Cerebellar nuclear complex (tissue), 1 donor: ENCODE results near the gene TMBIM1.

ENCODE experiments used
- DNase-seq, 2 experiments: peaks; one replicate each; lab custom pipeline; 2025; lab: John Stamatoyannopoulos, UW

TMBIM1 gene, protein sequence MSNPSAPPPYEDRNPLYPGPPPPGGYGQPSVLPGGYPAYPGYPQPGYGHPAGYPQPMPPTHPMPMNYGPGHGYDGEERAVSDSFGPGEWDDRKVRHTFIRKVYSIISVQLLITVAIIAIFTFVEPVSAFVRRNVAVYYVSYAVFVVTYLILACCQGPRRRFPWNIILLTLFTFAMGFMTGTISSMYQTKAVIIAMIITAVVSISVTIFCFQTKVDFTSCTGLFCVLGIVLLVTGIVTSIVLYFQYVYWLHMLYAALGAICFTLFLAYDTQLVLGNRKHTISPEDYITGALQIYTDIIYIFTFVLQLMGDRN

DNA sequence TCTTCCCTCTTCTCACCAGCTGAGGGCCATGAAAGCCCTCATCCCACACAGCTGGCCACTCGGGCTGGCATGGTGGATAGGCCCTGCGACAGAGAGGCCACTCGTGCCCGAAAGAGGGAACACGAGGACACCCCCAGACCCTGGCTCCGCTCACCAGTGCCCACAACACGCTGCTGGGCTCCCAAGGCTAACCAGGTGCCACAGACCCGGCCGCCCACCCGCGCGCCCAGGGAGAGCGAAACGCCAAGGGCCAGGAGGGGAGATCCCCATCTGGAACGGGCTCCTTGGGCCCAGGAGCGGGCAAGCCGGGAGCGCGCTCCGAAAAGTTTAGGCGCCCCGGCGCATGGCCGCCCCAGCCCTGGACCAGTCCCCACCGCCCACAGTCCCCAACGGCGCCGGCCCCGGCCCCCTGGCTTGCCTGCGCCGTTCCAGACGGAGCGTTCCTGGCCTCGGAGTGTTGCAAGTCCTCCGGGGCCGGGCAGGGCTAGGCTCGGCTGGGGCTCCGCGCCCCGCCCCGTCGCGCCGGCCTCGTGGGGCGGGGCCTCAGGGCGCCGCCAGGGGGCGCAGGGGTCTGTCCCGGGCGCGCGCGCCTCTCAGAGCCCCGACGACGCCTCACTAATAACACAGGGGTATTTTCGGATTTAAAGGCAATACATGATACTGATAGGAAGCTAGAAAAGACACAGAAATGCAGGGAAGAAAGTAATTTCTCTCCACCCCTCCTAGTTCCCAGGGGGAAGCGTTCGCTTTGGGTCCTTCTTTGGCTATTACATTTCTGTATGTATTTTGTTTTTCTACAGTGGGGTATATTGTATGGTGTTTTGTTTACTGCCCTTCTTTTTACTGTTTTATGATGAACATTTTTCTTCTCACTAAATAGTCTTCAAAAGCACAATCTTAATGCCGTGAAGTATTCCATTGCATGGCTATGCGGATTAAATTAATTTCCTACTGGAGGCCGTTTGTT lies at the start of gene TMBIM1:
TSS of gene TMBIM1 (minus strand) at position 456 of the 967 bp plus-strand sequence. CDS start 10,362 bp downstream, outside the sequence.
- no peak for DNase-seq

DNA sequence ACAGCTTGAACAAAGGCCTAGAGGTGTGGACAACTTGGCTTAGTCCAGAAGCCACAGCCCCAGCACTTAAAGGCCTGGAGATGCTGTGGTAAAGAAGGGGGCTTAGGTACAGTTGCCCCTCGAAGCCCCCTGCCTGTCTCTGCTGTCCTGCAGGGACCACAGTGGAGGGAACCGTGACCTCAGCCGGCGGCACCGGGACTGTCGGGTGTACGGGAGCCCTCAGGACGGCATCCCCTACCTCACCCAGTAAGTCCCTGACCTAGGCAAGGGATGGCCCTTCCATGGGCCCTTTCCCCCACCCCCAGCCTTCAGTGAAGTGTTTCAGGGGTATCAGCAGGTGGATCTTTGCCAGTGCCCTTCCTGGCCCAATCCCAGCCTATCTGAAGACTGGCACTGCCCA lies 49.1 kb upstream of the TMBIM1 start:
- no peak for DNase-seq

DNA sequence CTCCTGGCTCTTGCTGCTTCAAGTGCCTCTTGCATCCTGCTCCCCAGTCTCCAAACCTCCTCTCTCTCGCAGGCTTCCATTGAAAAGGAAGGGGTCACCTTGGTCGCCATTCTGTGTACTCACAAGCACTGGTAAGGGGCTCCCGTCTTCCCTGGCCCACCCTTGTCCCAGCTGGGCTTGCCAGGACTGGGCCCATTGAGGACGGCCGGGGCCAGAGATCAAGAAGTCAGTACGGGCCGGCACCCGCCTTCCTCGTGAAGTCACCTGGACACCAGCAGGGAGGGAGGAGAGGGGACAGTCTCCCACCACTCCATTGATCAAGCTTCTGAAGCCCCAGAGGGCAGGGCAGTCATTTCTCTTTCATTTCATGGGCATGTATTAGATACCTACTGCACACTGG lies 48.4 kb upstream of the TMBIM1 start:
- DNase-seq = no peak

DNA sequence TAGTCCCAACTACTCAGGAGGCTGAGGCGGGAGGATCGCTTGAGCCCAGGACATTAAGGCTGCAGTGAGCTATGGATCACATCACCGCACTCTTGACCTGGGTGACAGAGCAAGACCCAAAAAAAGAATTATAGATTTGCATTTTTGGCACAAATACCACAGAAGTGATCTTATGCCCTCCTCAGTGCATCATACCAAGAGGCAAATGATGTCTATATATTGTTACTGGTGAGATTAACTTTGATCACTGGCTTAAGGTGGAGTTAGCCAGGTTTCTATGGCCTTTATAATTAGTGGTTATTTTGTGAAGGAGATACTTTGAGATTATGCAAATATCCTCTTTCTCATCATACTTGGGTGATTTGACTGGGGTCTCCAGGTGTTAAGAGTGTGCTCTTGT lies 42.2 kb upstream of the TMBIM1 start:
- DNase-seq = no peak

DNA sequence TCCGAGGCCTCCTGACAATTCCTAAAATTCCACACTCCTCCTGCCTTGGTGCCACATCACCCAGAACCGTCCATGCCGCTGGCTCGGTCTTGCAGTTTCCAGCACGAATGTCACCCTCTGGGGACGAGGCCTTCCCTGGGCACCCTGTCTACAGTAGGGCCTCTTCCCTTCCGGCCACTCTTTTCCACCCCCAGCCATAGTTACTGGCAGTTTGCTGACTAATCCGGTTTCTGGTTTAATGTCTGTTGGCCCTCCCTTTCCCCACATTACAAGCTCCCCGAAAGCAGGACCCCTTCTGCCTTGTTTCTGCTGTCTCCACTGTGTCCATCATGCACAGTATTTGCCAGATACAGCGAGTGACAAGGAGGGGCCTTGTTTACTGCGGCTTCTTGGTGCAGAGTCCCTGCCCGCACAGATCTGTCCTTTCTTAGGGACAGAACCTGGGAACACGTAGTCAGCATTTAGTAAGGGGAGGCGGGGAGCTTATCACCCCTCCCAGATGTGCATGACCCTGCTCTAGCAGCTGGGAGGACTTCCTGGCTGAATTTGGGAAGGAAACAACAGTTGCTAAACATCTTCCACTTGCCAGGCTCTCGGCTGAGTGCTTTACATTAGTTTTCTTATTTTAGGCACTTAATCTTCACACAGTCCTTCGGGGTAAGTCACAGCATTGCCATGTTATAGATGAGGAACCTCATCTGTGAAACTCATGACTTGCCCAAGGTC lies 40.8 kb upstream of the TMBIM1 start:
- no peak for DNase-seq

DNA sequence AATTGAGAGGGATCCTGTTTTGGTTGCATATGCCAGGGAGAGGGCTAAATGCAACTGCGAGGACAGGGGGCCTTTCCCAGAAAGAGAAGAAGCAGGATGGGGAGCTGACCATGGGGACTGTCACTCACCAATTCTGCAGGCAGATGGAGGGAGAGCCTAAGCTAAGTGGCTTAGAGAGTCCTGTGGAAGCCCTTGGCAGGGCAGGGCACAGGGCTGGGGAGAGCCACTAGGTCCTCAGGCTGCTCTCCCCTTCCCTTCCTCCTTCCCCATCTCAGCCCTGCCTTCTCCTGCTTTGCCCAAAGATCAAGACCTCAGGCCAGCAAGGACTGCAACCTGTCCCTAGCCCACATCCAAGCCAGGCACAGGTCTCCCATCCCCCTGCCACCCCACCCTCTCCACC lies 40.0 kb upstream of the TMBIM1 start:
- no peak for DNase-seq

DNA sequence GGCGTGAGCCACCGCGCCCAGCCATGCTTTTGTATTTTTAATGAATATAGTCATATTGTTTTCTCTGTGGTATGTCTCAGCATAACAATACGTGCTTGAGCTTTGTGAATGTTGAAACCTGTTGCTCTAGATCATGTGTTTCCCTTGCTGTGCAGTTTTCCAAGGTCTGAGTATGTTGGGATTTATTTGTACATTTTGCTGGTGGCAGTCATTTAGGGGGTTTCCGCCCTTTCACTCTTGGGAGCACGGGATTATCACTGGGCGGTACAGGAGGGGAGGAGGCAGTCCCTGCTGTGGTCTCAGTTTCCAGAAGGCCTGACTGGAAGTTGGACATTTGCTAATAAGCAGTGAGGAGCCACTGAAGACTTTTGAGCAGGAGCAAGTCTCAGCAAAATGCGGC lies 39.4 kb upstream of the TMBIM1 start:
- no peak for DNase-seq

DNA sequence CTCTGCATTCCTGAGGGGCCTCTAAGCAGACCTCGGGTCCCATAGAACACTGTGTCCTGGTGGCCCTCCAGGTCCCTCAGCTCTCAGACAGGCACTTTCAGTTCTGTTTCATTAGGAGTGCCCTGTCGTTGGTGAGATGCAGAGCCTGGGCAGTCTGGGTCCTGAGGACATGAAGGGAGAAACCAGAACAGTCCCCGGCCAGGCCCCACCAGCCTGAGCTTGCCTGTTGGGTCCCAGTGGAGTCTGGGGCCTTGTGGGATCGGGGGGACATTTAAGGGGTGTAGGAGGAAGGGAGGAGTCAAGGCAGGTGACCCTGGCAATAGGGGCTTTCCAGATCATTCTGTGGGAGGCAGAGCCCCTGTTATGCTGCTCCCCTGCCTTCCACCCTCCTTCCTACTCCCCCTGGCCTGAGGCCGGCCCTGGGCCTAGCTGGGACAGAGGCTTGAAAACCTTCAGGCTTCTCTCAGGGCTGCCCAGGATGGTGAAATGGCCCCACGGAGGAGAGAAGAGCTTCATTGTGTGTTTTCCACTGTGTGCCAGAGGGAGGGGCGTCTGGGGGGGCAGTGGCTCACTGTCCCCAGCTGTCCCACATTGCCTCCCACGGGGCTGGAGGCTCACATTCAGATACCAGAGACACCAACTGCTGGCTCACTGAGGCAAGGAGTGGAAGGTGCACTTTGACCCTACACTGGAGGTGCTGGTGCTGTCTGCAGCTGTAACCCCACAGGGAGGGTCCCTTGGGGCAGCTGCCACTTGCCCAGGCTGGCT lies 37.7 kb upstream of the TMBIM1 start:
- DNase-seq = no peak

DNA sequence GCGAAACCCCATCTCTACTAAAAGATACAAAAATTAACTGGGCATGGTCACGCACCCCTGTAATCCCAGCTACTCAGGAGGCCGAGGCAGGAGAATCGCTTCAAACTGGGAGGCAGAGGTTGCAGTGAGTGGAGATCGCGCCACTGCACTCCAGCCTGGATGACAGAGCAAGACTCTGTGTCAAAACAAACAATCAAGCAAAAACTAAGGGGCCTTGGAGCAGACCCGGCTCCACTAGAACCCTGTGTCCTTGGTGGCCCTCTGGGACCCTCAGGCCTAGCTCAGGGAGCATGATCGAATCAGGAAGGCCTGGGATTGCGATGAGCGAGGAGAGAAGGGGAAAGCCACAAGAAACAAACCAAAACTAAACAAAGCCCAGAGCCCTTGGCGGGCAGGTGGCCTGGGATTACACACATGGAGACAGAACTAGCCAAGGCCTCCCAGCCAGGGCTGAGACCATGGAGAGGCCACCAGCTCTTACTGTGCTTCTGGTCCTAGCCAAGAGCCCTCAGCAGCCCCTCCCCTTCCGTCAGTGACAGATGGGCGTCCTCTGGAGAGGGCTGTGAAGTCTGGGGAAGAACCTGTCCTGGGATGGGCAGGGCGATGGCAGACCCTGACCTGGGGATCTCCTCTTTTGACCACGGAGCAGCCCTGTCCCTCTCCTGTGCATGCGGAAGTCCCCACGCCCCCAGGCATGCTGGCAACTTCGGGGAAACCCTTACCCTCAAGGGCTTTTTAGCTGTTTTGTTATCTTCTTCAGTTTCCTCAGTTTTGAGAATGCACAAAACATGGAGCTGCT lies 36.9 kb upstream of the TMBIM1 start:
- no peak for DNase-seq

DNA sequence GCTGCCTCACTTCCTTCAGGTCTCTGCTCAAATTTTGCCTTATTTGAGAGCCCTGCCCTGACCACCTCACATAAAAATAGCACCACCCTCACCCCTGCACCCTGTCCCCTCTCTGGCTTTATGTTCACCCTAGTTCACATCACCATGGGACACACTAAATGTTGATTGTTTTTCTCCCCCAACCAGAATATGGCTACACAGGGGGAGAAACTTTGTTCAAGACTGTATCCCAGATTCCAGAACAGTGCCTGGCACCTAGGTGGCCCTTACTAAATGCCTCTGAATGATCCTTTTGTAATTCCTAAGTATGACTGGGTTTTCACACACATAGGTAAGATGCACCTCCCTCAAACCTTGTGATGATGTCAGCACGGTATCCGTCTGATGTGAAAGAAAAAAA lies 36.0 kb upstream of the TMBIM1 start:
- no peak for DNase-seq

DNA sequence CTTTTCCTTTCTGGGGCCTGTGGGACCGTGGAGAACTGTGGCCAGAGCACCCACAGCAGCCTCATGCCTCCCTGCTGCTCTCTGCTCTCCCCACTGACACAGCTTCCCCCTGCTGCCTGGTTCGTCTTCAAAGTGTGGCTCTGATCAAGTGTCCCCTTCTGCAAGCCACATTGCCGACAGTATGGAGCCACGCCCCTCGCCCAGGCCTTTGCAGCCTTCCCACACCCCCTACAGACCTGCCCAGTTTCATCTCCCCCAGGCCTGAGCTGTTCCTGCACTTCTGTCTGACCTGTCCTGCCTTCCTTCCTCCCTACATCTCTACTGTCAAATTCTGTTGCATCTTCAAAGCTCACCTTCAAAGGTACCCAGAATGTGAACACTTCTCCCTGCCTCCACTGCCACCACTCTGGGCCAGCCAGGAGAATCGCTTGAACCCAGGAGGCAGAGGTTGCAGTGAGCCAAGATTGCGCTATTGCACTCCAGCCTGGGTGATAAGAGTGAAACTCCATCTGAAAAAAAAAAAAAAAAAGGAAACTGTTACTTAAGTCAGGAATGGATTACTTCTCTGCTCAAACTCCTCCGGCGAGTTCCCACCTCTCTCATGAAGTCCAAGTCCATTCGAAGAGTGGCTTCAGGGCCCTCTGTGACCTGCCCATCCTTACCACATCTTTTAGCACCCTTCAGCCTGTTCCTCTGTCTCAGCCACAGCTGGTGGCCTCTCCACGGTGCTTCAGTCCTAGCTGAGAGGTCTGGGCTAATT lies 35.3 kb upstream of the TMBIM1 start:
- DNase-seq = no peak

DNA sequence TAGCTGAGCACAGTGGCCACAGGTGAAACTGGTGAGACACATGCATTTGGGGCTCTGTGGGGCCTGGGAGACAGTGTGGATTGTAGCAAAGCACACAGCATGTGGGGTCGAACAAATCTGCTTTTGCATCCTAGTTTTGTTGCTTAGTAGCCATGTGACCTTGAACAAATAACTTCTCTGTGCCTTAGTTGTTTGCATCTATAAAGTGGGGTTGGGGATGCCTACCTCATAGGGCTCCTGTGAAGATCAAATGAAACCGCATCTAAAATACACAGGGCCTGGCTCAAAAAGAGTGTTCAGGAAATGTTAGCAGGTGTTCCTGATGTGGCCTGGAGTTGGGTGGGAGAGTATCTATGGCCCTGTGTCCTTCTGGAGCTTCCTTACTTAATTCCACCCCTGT lies 34.0 kb upstream of the TMBIM1 start:
- DNase-seq = no peak

DNA sequence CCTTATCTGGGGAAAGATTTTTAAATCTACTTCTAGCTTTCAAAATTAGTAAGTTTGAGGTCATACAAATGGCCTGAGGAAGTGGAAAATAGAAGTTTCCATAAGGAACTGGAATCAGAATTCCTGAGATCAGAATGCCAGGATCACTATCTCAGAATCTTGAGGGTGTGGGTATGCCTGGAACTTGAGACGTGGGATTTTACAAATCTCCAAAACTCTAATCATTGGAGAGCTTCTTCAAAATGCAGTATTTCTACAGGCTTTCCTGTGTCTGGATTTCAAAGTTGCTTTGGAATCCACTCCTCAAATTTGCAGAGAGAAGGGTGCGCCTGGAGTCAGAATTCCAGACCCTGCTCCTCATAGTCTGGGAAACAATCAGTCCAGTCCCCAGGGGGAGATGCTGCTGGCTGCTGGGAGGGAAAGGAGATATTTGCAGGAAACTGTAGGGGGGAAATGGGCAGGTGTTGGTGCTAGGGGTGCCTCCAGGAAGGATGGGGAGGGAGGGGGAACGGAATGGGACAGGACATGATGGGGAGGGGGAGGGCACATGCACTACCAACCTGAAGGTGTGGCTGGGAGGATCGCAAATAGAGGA lies 33.4 kb upstream of the TMBIM1 start:
- DNase-seq = no peak

DNA sequence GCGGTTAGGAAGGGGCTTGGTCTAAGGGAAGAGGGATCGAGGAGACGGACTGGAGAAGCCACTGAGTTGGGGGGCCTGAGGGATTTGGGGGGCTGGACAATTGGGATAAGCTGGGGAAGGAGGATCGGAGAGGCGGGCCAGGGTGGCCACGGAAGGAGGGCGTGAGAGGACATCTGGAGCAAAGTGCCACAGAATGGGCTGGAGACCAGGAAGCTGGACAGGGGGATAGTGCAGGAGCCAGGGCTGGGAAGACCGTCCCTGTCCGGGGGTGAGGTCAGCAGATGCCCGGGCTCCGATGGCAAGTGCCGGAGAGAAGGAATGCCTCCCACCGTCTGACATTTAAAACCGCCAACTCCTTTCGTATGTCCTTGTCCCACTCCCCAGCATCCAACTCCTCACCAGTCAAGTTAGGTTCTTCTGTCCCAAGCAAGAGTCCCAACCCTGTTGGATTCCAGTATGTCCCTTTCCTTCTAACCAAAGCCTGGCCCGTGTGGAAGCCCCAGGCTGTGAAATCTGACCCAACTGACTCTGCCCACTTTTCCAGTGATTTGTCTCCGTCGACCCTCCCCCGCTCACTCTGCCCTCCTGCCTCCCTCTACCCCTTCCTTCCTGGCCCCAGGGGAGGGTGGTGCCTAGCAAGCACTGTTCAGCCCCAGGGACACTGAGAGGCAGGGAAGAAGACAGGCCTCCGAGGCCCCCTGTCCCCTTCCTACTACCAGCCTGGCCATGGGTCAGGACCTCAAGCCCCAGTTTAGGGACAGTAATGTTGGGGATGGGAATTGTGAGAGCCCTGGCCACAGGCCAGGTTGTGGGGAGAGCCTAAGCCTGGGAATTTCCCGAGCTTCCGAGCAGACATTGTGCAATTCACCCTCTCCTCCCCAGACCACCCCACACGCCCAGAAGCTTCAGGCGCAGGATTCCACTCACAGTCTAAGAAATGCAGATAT lies 31.5 kb upstream of the TMBIM1 start:
- no peak for DNase-seq

DNA sequence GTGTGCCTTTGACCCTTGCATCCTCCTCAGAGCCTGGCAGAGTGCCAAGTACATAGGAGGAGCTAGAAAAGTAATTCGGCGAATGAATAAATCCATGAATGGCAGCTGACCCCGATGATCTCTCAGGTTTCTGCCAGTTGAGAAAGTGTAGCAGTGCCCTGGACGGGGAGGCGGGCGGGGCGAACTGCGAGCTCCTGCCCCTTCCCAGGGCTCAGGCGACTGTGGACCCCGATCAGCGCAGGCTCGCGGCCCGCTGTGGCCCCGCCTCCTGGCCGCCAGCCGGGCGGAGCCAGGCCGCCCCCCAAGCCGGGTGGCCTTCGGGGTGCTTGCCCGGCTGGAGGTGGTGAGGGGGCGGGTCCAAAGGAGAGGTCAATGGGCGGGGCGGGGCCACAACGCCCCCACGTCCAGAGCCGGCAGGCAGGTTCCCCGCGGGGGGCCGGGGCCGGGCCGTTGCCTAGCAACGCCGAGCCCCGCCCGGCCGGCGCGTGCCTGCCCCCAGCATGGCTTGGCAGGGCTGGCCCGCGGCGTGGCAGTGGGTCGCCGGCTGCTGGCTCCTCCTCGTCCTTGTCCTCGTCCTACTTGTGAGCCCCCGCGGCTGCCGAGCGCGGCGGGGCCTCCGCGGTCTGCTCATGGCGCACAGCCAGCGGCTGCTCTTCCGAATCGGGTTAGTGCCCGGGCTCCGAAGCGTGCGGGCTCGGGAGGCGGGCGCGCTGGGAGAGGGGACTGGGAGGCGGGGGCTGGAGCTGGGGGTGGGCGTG lies 30.6 kb upstream of the TMBIM1 start:
- DNase-seq = no peak

DNA sequence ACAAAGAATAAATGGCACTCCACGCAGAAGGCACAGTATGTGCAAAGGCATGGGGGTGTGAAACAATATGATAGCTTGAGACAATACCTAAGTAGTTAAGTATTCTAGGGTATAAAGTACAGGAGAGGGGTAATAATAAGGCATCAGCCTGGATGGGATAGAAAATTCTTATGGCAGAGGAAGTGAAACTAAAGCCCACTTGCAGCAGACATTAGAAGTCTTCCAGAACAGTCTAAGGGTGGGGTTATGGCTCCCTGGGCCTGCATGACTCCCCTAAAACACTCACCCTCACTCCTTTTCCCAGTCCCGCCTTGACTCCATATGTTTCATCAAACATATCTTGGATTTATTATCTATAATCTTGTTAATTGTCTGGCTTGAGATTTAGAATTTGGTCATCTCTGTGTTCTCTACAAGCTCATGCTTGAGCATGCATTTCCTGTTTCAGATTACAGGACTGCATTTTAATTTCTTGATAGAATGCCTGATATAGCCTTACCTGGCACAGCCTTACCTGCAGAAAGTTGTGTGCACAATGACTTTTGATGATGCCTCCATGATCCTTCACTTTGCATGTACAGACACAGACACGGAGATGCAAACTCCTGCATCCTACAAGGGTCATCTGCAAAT lies 28.5 kb upstream of the TMBIM1 start:
- no peak for DNase-seq

DNA sequence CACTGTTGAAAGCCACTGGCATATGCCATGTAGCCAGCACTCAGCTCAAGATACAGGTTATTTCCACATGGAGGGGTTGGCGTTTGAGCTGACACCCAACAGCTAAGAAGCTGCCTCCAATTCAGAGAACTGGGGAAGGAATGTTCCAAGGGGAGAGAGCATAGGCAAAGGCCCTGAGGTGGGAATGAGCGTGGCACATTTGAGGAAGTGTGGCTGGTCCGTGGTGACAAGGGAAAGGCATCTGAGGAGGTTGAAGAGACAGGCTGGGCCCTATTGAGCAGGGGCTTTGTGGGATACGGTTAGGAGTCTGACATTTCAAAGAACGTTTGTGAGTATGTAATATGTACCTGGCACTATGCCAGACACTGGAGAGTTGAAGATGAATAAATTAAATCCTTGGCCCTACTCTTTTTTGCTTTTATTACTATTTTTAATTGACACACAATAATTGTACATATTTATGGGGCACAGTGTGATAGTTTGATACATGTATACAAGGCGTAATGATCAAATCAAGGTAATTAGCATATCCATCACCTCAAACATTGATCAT lies 27.6 kb upstream of the TMBIM1 start:
- DNase-seq = no peak
